Measurements from ENCODE around the gene CHAC1.

GRCh38 chr15:40926659-40927494 lies 26.4 kb upstream of the CHAC1 start:
- TF ChIP-seq POLR2AphosphoS5 (IDR thresholded peaks at IDR 0.05; ENCODE audit: low read depth) (no peak), CTCF (IDR thresholded peaks at IDR 0.05; ENCODE audit: insufficient read depth, low read length) (no peak), REST (IDR thresholded peaks at IDR 0.05; ENCODE audit: insufficient replicate concordance, low read depth) (no peak), SPI1 (IDR thresholded peaks at IDR 0.05; ENCODE audit: borderline replicate concordance, low read depth) (no peak), GABPA (IDR thresholded peaks at IDR 0.05; ENCODE audit: low read depth) (no peak)

Data from HL-60 (cell line).